HEK293 (cell line): ENCODE results near the gene RRP12.

ENCODE experiments used
- CTCF ChIA-PET: fragments of 350-600 bp; formaldehyde crosslinking; extraction: SDS; loops from one replicate; lab custom pipeline; 2021; ENCODE audit warnings: antibody characterized with exemption; lab: Yijun Ruan, JAX
- POLR2A ChIA-PET: fragments of 300-600 bp; formaldehyde crosslinking; extraction: SDS; loops from one replicate; lab custom pipeline; 2020; ENCODE audit warnings: antibody characterized with exemption, inconsistent platforms; lab: Yijun Ruan, JAX
- H3K27ac ChIP-seq: fragments of 200-500 bp; sonication (Bioruptor generic); 2 replicates; pipeline ENCODE4 v1.5.1; 2014; ENCODE audit warnings: low read depth, low read length, control low read depth, inconsistent platforms; ENCODE audit errors: extremely low read depth
- H3K36me3 ChIP-seq, 2 experiments: fragments of 200-500 bp in 1 of 2; sonication (Bioruptor generic) in 1 of 2; 1 replicate in 1 of 2; 2 replicates in 1 of 2; pipeline ENCODE4 v1.5.1; 2014 to 2017; ENCODE audit warnings: inconsistent platforms in 2 of 2, low read length in 2 of 2; ENCODE audit not compliant: control insufficient read depth in 2 of 2, insufficient read depth in 1 of 2
- H3K4me1 ChIP-seq: fragments of 200-500 bp; sonication (Bioruptor generic); 2 replicates; pipeline ENCODE4 v1.5.1; 2014; ENCODE audit warnings: mild to moderate bottlenecking, low read length, inconsistent platforms; ENCODE audit not compliant: control insufficient read depth, insufficient read depth
- H3K4me3 ChIP-seq: 2 replicates; pipeline ENCODE4 v1.5.1; 2011; ENCODE audit warnings: low read depth, mild to moderate bottlenecking, control low read depth, low read length, moderate library complexity
- H3K9me3 ChIP-seq: fragments of 200-500 bp; sonication (Bioruptor generic); 2 replicates; pipeline ENCODE4 v1.5.1; 2014; ENCODE audit warnings: low read depth, low read length, inconsistent platforms; ENCODE audit not compliant: control insufficient read depth, insufficient read depth
- GLI2 ChIP-seq: fragments of 450-650 bp; formaldehyde crosslinking; IDR thresholded peaks from 2 replicates; pipeline ENCODE4; 2017; ENCODE audit warnings: missing biosample characterization, missing genetic modification characterization, low read depth, borderline replicate concordance
- OVOL3 ChIP-seq: fragments of 450-650 bp; formaldehyde crosslinking; IDR thresholded peaks from 2 replicates; pipeline ENCODE4 v1.5.1; 2016; ENCODE audit warnings: missing biosample characterization, missing genetic modification characterization
- PRDM1 ChIP-seq: fragments of 450-650 bp; formaldehyde crosslinking; IDR thresholded peaks from 2 replicates; pipeline ENCODE4; 2016; ENCODE audit warnings: missing biosample characterization, missing genetic modification characterization
- SETDB1 ChIP-seq: IDR thresholded peaks from one replicate; pipeline ENCODE4 v1.6.1; 2017; ENCODE audit warnings: mild to moderate bottlenecking, low read length, moderate library complexity, mixed read lengths; ENCODE audit not compliant: insufficient read length
- YY2 ChIP-seq: fragments of 450-650 bp; formaldehyde crosslinking; IDR thresholded peaks from 2 replicates; pipeline ENCODE4 v1.5.1; 2016; ENCODE audit warnings: missing biosample characterization, missing genetic modification characterization
- ZBTB7A ChIP-seq: fragments of 450-650 bp; formaldehyde crosslinking; IDR thresholded peaks from 2 replicates; pipeline ENCODE4 v1.5.1; 2016; ENCODE audit warnings: low read depth, missing biosample characterization, missing genetic modification characterization
- ZFP3 ChIP-seq: fragments of 450-650 bp; formaldehyde crosslinking; IDR thresholded peaks from 2 replicates; pipeline ENCODE4 v1.5.1; 2016; ENCODE audit warnings: low read depth, missing biosample characterization, missing genetic modification characterization
- ZFP69B ChIP-seq: fragments of 450-650 bp; formaldehyde crosslinking; IDR thresholded peaks from 2 replicates; pipeline ENCODE4 v1.5.1; 2016; ENCODE audit warnings: missing biosample characterization, missing genetic modification characterization
- ZNF132 ChIP-seq: fragments of 450-650 bp; formaldehyde crosslinking; IDR thresholded peaks from 2 replicates; pipeline ENCODE4 v1.5.1; 2017; ENCODE audit warnings: missing biosample characterization, missing genetic modification characterization, borderline replicate concordance
- ZNF16 ChIP-seq: fragments of 450-650 bp; formaldehyde crosslinking; IDR thresholded peaks from 2 replicates; pipeline ENCODE4 v1.5.1; 2016; ENCODE audit warnings: low read depth, missing biosample characterization, missing genetic modification characterization
- ZNF175 ChIP-seq: fragments of 450-650 bp; formaldehyde crosslinking; IDR thresholded peaks from 2 replicates; pipeline ENCODE4 v1.5.1; 2016; ENCODE audit warnings: missing biosample characterization, missing genetic modification characterization
- ZNF23 ChIP-seq: fragments of 450-650 bp; formaldehyde crosslinking; IDR thresholded peaks from 2 replicates; pipeline ENCODE4 v1.5.1; 2016; ENCODE audit warnings: missing biosample characterization, missing genetic modification characterization, borderline replicate concordance
- ZNF239 ChIP-seq: fragments of 450-650 bp; formaldehyde crosslinking; IDR thresholded peaks from 2 replicates; pipeline ENCODE4 v1.5.1; 2016; ENCODE audit warnings: missing biosample characterization, missing genetic modification characterization
- ZNF266 ChIP-seq: fragments of 450-650 bp; formaldehyde crosslinking; IDR thresholded peaks from 2 replicates; pipeline ENCODE4 v1.5.1; 2016; ENCODE audit warnings: missing biosample characterization, missing genetic modification characterization, low read depth
- ZNF311 ChIP-seq: fragments of 450-650 bp; formaldehyde crosslinking; IDR thresholded peaks from 2 replicates; pipeline ENCODE4 v1.5.1; 2017; ENCODE audit warnings: missing biosample characterization, missing genetic modification characterization, borderline replicate concordance
- ZNF324 ChIP-seq: fragments of 450-650 bp; formaldehyde crosslinking; IDR thresholded peaks from 2 replicates; pipeline ENCODE4 v1.5.1; 2016; ENCODE audit warnings: missing biosample characterization, missing genetic modification characterization
- ZNF416 ChIP-seq: fragments of 450-650 bp; formaldehyde crosslinking; IDR thresholded peaks from 2 replicates; pipeline ENCODE4 v1.5.1; 2016; ENCODE audit warnings: missing biosample characterization, missing genetic modification characterization
- ZNF426 ChIP-seq: fragments of 450-650 bp; formaldehyde crosslinking; IDR thresholded peaks from 2 replicates; pipeline ENCODE4 v1.5.1; 2017; ENCODE audit warnings: missing biosample characterization, missing genetic modification characterization, mild to moderate bottlenecking, inconsistent platforms, moderate library complexity
- ZNF548 ChIP-seq: fragments of 450-650 bp; formaldehyde crosslinking; IDR thresholded peaks from 2 replicates; pipeline ENCODE4 v1.5.1; 2016; ENCODE audit warnings: missing biosample characterization, missing genetic modification characterization
- ZNF585B ChIP-seq: fragments of 450-650 bp; formaldehyde crosslinking; IDR thresholded peaks from 2 replicates; pipeline ENCODE4 v1.5.1; 2016; ENCODE audit warnings: missing biosample characterization, missing genetic modification characterization
- ZNF600 ChIP-seq: fragments of 450-650 bp; formaldehyde crosslinking; IDR thresholded peaks from 2 replicates; pipeline ENCODE4 v1.5.1; 2016; ENCODE audit warnings: missing biosample characterization, missing genetic modification characterization
- ZNF660 ChIP-seq: fragments of 450-650 bp; IDR thresholded peaks from 2 replicates; pipeline ENCODE4 v1.5.1; 2018; ENCODE audit warnings: missing biosample characterization, mild to moderate bottlenecking, missing genetic modification characterization
- ZNF776 ChIP-seq: fragments of 450-650 bp; formaldehyde crosslinking; IDR thresholded peaks from 2 replicates; pipeline ENCODE4 v1.5.0; 2017; ENCODE audit warnings: missing biosample characterization, missing genetic modification characterization, borderline replicate concordance
- TF ChIP-seq, protein P1 (sequence below): fragments of 450-650 bp; formaldehyde crosslinking; IDR thresholded peaks from 2 replicates; pipeline ENCODE4 v1.5.1; 2017; ENCODE audit warnings: missing biosample characterization, missing genetic modification characterization
- TF ChIP-seq, protein P2 (sequence below): IDR thresholded peaks from 2 replicates; pipeline ENCODE4 v1.6.1; 2011; ENCODE audit warnings: mild to moderate bottlenecking, low read depth, low read length, borderline replicate concordance
- TF ChIP-seq, protein P3 (sequence below): sonication (generic); formaldehyde crosslinking; IDR thresholded peaks from 2 replicates; pipeline ENCODE4 v1.8.1; 2022; ENCODE audit warnings: mild to moderate bottlenecking, moderate library complexity, missing genetic modification reagents
- TF ChIP-seq, protein P4 (sequence below): fragments of 450-650 bp; formaldehyde crosslinking; IDR thresholded peaks from 2 replicates; pipeline ENCODE4 v1.5.1; 2016; ENCODE audit warnings: missing biosample characterization, missing genetic modification characterization

The RRP12 gene

DNA sequence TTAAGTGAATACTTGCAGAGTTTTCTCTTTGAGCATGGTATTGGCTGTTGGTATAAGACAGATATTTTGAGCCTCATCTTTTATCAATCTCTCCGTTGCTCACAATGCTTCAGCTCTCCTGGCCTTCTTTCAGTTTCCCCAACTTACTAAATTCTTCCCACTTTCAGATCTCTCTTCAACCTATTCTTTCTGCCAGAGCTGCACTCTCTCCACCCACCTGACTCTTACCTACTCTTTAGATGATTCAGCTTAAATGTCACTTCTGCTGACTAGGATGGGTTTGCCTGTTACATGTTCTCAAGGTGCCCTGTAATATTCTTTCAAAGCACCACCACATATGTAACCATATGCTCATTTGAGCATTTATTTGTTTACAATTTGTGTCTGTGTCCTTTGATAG is 43.1 kb upstream of the RRP12 start (continued):
- TF ChIP-seq ZNF585B (tag by site-specific recombination), result no peak

DNA sequence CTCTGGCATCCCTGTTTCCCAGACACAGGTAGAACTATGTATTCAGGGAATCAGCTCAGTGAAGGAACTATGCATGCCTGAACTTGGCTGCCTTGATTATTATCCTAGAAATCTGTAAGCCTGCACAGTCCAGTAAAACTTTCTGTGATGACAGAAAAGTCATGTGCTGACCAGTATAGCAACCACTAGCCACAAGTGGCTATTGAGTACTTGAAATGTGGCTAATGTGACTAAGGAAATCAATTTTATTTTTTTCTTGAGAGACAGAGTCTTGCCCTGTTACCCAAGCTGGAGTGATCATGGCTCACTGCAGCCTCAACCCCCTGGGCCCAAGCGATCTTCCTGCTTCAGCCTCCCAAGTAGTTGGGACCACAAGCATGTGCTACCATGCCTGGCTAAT is 41.1 kb upstream of the RRP12 start:
- peaks cover 2% of the 10 kb centered on the region; the same call in 1 of the 2 replicates for H3K4me1 ChIP-seq
- H3K9me3 ChIP-seq, result no peaks in the 10 kb centered on the region
- no peak overlapping the region for H3K4me3 ChIP-seq
- ChIA-PET CTCF (interaction anchor here (0.7 kb wide), 1 partner anchor 45 kb away, joined by 3 read pairs; no protein-coding TSS in a partner anchor), POLR2A (no interaction called here)
- H3K36me3 ChIP-seq, result peaks cover 49 to 50% of the 10 kb centered on the region in 2 experiments
- no peak for TF ChIP-seq ZNF311 (tag by site-specific recombination)
- no peak for TF ChIP-seq ZNF175
- TF ChIP-seq ZNF324 (tag by site-specific recombination), result no peak
- TF ChIP-seq YY2, result no peak
- TF ChIP-seq ZFP69B (tag by site-specific recombination), result no peak
- no peak for TF ChIP-seq ZNF16 (tag by site-specific recombination)
- TF ChIP-seq ZNF23 (tag by site-specific recombination), result no peak
- TF ChIP-seq, protein P1, sequence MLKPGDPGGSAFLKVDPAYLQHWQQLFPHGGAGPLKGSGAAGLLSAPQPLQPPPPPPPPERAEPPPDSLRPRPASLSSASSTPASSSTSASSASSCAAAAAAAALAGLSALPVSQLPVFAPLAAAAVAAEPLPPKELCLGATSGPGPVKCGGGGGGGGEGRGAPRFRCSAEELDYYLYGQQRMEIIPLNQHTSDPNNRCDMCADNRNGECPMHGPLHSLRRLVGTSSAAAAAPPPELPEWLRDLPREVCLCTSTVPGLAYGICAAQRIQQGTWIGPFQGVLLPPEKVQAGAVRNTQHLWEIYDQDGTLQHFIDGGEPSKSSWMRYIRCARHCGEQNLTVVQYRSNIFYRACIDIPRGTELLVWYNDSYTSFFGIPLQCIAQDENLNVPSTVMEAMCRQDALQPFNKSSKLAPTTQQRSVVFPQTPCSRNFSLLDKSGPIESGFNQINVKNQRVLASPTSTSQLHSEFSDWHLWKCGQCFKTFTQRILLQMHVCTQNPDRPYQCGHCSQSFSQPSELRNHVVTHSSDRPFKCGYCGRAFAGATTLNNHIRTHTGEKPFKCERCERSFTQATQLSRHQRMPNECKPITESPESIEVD (tag by site-specific recombination), result no peak
- H3K27ac ChIP-seq, result no peak overlapping the region

DNA sequence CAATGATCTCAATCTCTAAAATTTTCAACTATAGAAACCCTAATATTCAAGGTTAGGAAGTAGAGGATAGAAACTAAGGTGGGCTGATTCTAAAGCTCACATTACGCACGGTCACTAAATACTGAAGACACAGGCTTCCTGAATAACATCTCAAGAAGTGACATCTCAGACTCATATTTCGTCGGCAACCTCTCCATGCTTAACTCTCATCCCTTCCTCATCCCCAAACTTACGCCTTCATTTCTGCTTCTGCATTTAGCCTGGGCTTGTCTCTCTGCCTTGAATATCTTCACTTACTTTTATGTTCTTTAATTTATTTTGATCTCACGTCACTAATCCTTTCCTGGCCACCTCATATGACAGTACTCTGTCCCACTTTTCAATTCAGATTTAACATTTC is 34.1 kb upstream of the RRP12 start:
- CTCF ChIA-PET, result interaction anchor here (0.6 kb wide), 1 partner anchor 117 kb away, joined by 4 read pairs; no protein-coding TSS in a partner anchor
- Histone ChIP-seq H3K27ac (no peak overlapping the region), H3K36me3 (peaks cover 72 to 87% of the 10 kb centered on the region in 2 experiments), H3K4me3 (no peak overlapping the region), H3K4me1 (no peaks in the 10 kb centered on the region), H3K9me3 (no peaks in the 10 kb centered on the region)
- POLR2A ChIA-PET, result interaction anchor here (0.6 to 2.5 kb wide), 3 partner anchors 10 to 129 kb away, joined by 4 to 11 read pairs (median 5); partner anchors contain the start of genes EXOSC1 and ZDHHC16
- TF ChIP-seq, protein P2, sequence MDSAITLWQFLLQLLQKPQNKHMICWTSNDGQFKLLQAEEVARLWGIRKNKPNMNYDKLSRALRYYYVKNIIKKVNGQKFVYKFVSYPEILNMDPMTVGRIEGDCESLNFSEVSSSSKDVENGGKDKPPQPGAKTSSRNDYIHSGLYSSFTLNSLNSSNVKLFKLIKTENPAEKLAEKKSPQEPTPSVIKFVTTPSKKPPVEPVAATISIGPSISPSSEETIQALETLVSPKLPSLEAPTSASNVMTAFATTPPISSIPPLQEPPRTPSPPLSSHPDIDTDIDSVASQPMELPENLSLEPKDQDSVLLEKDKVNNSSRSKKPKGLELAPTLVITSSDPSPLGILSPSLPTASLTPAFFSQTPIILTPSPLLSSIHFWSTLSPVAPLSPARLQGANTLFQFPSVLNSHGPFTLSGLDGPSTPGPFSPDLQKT, result no peak
- TF ChIP-seq ZNF426 (tag by site-specific recombination), result no peak
- TF ChIP-seq, protein P3, sequence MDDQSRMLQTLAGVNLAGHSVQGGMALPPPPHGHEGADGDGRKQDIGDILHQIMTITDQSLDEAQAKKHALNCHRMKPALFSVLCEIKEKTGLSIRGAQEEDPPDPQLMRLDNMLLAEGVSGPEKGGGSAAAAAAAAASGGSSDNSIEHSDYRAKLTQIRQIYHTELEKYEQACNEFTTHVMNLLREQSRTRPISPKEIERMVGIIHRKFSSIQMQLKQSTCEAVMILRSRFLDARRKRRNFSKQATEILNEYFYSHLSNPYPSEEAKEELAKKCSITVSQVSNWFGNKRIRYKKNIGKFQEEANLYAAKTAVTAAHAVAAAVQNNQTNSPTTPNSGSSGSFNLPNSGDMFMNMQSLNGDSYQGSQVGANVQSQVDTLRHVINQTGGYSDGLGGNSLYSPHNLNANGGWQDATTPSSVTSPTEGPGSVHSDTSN (CRISPR knock-in tag), result no peak
- TF ChIP-seq ZFP3 (tag by site-specific recombination), result no peak
- no peak for TF ChIP-seq OVOL3 (tag by site-specific recombination)
- TF ChIP-seq ZNF266 (tag by site-specific recombination), result no peak
- no peak for TF ChIP-seq ZNF776 (tag by site-specific recombination)
- no peak for TF ChIP-seq SETDB1
- no peak for TF ChIP-seq ZNF132 (tag by site-specific recombination)
- no peak for TF ChIP-seq ZNF660 (tag by site-specific recombination)
- TF ChIP-seq ZBTB7A (tag by site-specific recombination), result no peak
- TF ChIP-seq PRDM1 (tag by site-specific recombination), result no peak
- TF ChIP-seq ZNF239 (tag by site-specific recombination), result no peak
- TF ChIP-seq ZNF600 (tag by site-specific recombination), result no peak
- TF ChIP-seq ZNF416 (tag by site-specific recombination), result no peak
- TF ChIP-seq, protein P4, sequence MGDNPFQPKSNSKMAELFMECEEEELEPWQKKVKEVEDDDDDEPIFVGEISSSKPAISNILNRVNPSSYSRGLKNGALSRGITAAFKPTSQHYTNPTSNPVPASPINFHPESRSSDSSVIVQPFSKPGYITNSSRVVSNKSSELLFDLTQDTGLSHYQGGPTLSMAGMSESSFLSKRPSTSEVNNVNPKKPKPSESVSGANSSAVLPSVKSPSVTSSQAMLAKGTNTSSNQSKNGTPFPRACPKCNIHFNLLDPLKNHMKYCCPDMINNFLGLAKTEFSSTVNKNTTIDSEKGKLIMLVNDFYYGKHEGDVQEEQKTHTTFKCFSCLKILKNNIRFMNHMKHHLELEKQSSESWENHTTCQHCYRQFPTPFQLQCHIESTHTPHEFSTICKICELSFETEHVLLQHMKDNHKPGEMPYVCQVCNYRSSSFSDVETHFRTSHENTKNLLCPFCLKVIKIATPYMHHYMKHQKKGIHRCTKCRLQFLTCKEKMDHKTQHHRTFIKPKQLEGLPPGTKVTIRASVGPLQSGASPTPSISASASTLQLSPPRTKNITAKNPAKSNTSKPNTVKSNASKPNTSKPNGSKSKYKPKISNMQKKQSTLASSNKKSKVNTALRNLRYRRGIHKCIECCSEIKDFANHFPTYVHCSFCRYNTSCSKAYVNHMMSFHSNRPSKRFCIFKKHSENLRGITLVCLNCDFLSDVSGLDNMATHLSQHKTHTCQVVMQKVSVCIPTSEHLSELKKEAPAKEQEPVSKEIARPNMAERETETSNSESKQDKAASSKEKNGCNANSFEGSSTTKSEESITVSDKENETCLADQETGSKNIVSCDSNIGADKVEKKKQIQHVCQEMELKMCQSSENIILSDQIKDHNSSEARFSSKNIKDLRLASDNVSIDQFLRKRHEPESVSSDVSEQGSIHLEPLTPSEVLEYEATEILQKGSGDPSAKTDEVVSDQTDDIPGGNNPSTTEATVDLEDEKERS, result no peak
- no peak for TF ChIP-seq ZNF548 (tag by site-specific recombination)
- no peak for TF ChIP-seq GLI2
